H9 (cell line): Measurements from ENCODE around the gene ST7L. TPM values are rescaled to one million over a fixed set of nuclear protein-coding genes. Genes with fewer than 3 reads are reported as not detected.

Source experiments
- DNase-seq: peaks from one replicate; pipeline ENCODE4 v3.0.0-alpha.2; 2017
- H2AFZ ChIP-seq: one replicate; pipeline ENCODE4 v1.6.1; 2013; ENCODE audit warnings: mild to moderate bottlenecking, low read length, control low read depth, moderate library complexity
- H2AK5ac ChIP-seq: 2 replicates; pipeline ENCODE4 v1.6.1; 2013; ENCODE audit warnings: low read length, control low read depth, mixed read lengths; ENCODE audit not compliant: insufficient read length
- H2BK120ac ChIP-seq: one replicate; pipeline ENCODE4 v1.6.1; 2013; ENCODE audit warnings: low read depth, mild to moderate bottlenecking, low read length, control low read depth, inconsistent platforms; ENCODE audit not compliant: poor library complexity, severe bottlenecking
- H2BK12ac ChIP-seq: 2 replicates; pipeline ENCODE4 v1.6.1; 2013; ENCODE audit warnings: low read length, control low read depth, mixed read lengths, low read depth; ENCODE audit not compliant: insufficient read length
- H2BK15ac ChIP-seq: 2 replicates; pipeline ENCODE4 v1.6.1; 2013; ENCODE audit warnings: low read depth, low read length, control low read depth
- H2BK20ac ChIP-seq: one replicate; pipeline ENCODE4 v1.6.1; 2013; ENCODE audit warnings: low read depth, mild to moderate bottlenecking, low read length, control low read depth, inconsistent platforms; ENCODE audit not compliant: poor library complexity, severe bottlenecking
- H2BK5ac ChIP-seq: 2 replicates; pipeline ENCODE4 v1.6.1; 2013; ENCODE audit warnings: low read length, control low read depth, mixed read lengths; ENCODE audit not compliant: insufficient read length
- H3K14ac ChIP-seq: 2 replicates; pipeline ENCODE4 v1.6.1; 2013; ENCODE audit warnings: low read length, control low read depth; ENCODE audit not compliant: insufficient read depth
- H3K18ac ChIP-seq: 2 replicates; pipeline ENCODE4 v1.6.1; 2013; ENCODE audit warnings: low read depth, mild to moderate bottlenecking, mixed read lengths, low read length, control low read depth; ENCODE audit not compliant: insufficient read length
- H3K23ac ChIP-seq: 2 replicates; pipeline ENCODE4 v1.6.1; 2013; ENCODE audit warnings: low read length, control low read depth, mixed read lengths, low read depth; ENCODE audit not compliant: insufficient read length
- H3K23me2 ChIP-seq: 2 replicates; pipeline ENCODE4 v1.6.1; 2013; ENCODE audit warnings: low read depth, mild to moderate bottlenecking, mixed read lengths, low read length, control low read depth; ENCODE audit not compliant: insufficient read length, poor library complexity, severe bottlenecking
- H3K27ac ChIP-seq: 2 replicates; pipeline ENCODE4 v1.5.1; 2013; ENCODE audit warnings: low read length, control low read depth, mixed read lengths, low read depth; ENCODE audit not compliant: insufficient read length
- H3K27me3 ChIP-seq: 2 replicates; pipeline ENCODE4 v1.6.1; 2013; ENCODE audit warnings: low read length, control low read depth, inconsistent platforms; ENCODE audit not compliant: insufficient read depth
- H3K4ac ChIP-seq: 2 replicates; pipeline ENCODE4 v1.6.1; 2013; ENCODE audit warnings: low read depth, mild to moderate bottlenecking, control low read depth, inconsistent platforms, low read length, moderate library complexity
- H3K4me1 ChIP-seq: 2 replicates; pipeline ENCODE4 v1.6.1; 2013; ENCODE audit warnings: low read length, control low read depth, inconsistent platforms; ENCODE audit not compliant: insufficient read depth
- H3K4me2 ChIP-seq: 2 replicates; pipeline ENCODE4 v1.6.1; 2013; ENCODE audit warnings: low read length, control low read depth, mixed read lengths; ENCODE audit not compliant: insufficient read length, insufficient read depth
- H3K56ac ChIP-seq: 2 replicates; pipeline ENCODE4 v1.6.1; 2013; ENCODE audit warnings: low read depth, mild to moderate bottlenecking, mixed read lengths, low read length, control low read depth; ENCODE audit not compliant: insufficient read length
- H3K79me1 ChIP-seq: 2 replicates; pipeline ENCODE4 v1.6.1; 2013; ENCODE audit warnings: low read depth, mild to moderate bottlenecking, moderate library complexity, low read length, control low read depth, inconsistent platforms; ENCODE audit not compliant: insufficient read depth, poor library complexity, severe bottlenecking
- H3K79me2 ChIP-seq: 2 replicates; pipeline ENCODE4 v1.6.1; 2013; ENCODE audit warnings: low read length, control low read depth, inconsistent platforms; ENCODE audit not compliant: insufficient read depth
- H3K9ac ChIP-seq: 2 replicates; pipeline ENCODE4 v1.6.1; 2013; ENCODE audit warnings: low read length, control low read depth, mixed read lengths; ENCODE audit not compliant: insufficient read length; ENCODE audit errors: extremely low read depth
- H3K9me3 ChIP-seq: one replicate; pipeline ENCODE4 v1.6.1; 2013; ENCODE audit warnings: low read depth, low read length, inconsistent platforms; ENCODE audit not compliant: control insufficient read depth
- H3T11ph ChIP-seq: one replicate; pipeline ENCODE4 v1.6.1; 2013; ENCODE audit warnings: mild to moderate bottlenecking, low read length, control low read depth, inconsistent platforms
- H4K20me1 ChIP-seq: one replicate; pipeline ENCODE4 v1.6.1; 2013; ENCODE audit not compliant: control insufficient read depth, insufficient read length, insufficient read depth
- H4K5ac ChIP-seq: 2 replicates; pipeline ENCODE4 v1.6.1; 2013; ENCODE audit warnings: low read depth, mild to moderate bottlenecking, mixed read lengths, low read length, control low read depth; ENCODE audit not compliant: insufficient read length
- H4K8ac ChIP-seq: replicated peaks from 2 replicates; pipeline ENCODE4 v1.6.1; 2013; ENCODE audit warnings: low read length, control low read depth, mixed read lengths, low read depth; ENCODE audit not compliant: insufficient read length
- H4K91ac ChIP-seq: 2 replicates; pipeline ENCODE4 v1.6.1; 2013; ENCODE audit warnings: low read depth, mild to moderate bottlenecking, moderate library complexity, mixed read lengths, low read length, control low read depth; ENCODE audit not compliant: insufficient read length
- H3K27ac Mint-ChIP-seq, 3 experiments: 2 replicates in 2 of 3; 3 replicates in 1 of 3; pipeline ENCODE4 v1.8.0; 2020 to 2021; ENCODE audit warnings: mixed read lengths in 3 of 3, mild to moderate bottlenecking in 1 of 3, moderate library complexity in 1 of 3
- H3K27me3 Mint-ChIP-seq: 2 replicates; pipeline ENCODE4 v1.8.0; 2021; ENCODE audit warnings: low read depth, mild to moderate bottlenecking, moderate library complexity, mixed read lengths
- H3K36me3 Mint-ChIP-seq, 3 experiments: 2 replicates in 2 of 3; 3 replicates in 1 of 3; pipeline ENCODE4 v1.8.0; 2020 to 2021; ENCODE audit warnings: low read depth in 3 of 3, mixed read lengths in 3 of 3; ENCODE audit not compliant: insufficient read depth in 1 of 3
- H3K4me1 Mint-ChIP-seq, 2 experiments: 2 replicates each; pipeline ENCODE4 v1.8.0; 2020; ENCODE audit warnings: mixed read lengths in 2 of 2
- H3K4me3 Mint-ChIP-seq, 2 experiments: 2 replicates in 1 of 2; 3 replicates in 1 of 2; pipeline ENCODE4 v1.8.0; 2020 to 2021; ENCODE audit warnings: mild to moderate bottlenecking in 2 of 2, mixed read lengths in 2 of 2, moderate library complexity in 1 of 2
- H3K9me3 Mint-ChIP-seq, 2 experiments: 2 replicates in 1 of 2; 3 replicates in 1 of 2; pipeline ENCODE4 v1.8.0; 2020; ENCODE audit warnings: mild to moderate bottlenecking in 2 of 2, mixed read lengths in 2 of 2, moderate library complexity in 1 of 2
- CTCF ChIP-seq: fragments of 200-600 bp; sonication (generic); conservative IDR thresholded peaks from 3 replicates; pipeline ENCODE4 v1.8.0; 2021; ENCODE audit warnings: antibody characterized with exemption, mild to moderate bottlenecking
- WGBS: extraction: QIAGEN DNeasy Blood & Tissue Kit; methylation state at CpG from one replicate; pipeline ENCODE4 v1.1.7; 2013; ENCODE audit warnings: missing lambda C conversion rate, low lambda C conversion rate, mixed read lengths; ENCODE audit not compliant: insufficient read length; ENCODE audit errors: extremely low coverage; 5-methylcytosine and 5-hydroxymethylcytosine counted together
- total RNA-seq: library from RNA; stranded (reverse); gene quantifications from 2 replicates; pipeline ENCODE4 v1.2.1, GENCODE V29; 2021

Gene ST7L
- total RNA-seq, 1 experiment from 2014 or later: 16.0 TPM

- no peak overlapping the region for H3K9ac ChIP-seq
- no peaks in the 10 kb centered on the region for H3K9me3 ChIP-seq
- peaks cover 72% of the 10 kb centered on the region for H3K27me3 Mint-ChIP-seq
- H3K27ac Mint-ChIP-seq: no peak overlapping the region
- no peak overlapping the region for H2BK20ac ChIP-seq
- WGBS: no CpG with 5 or more reads among the region's 5 CpGs
- H2BK12ac ChIP-seq: no peak overlapping the region
- H3K4ac ChIP-seq: no peak overlapping the region
- no peaks in the 10 kb centered on the region for H3K9me3 Mint-ChIP-seq
- H3K4me3 Mint-ChIP-seq: no peak overlapping the region
- H3K56ac ChIP-seq: no peak overlapping the region
- H3K18ac ChIP-seq: no peak overlapping the region
- no peak overlapping the region for H2BK5ac ChIP-seq
- no peak overlapping the region for H2BK15ac ChIP-seq
- H3K4me1 Mint-ChIP-seq: no peaks in the 10 kb centered on the region
- no peak overlapping the region for H3K14ac ChIP-seq
- no peak overlapping the region for H2AK5ac ChIP-seq
- H4K5ac ChIP-seq: no peak overlapping the region
- H4K91ac ChIP-seq: no peak overlapping the region
- peaks cover 5% of the 10 kb centered on the region for H3K27me3 ChIP-seq
- no peaks in the 10 kb centered on the region for H3K79me2 ChIP-seq
- no peak overlapping the region for H2BK120ac ChIP-seq
- no peak overlapping the region for H2AFZ ChIP-seq
- no peak for DNase-seq
- H3K4me1 ChIP-seq: no peaks in the 10 kb centered on the region
- no peaks in the 10 kb centered on the region for H3K23me2 ChIP-seq
- no peak overlapping the region for H3K23ac ChIP-seq
- H4K20me1 ChIP-seq: no peaks in the 10 kb centered on the region
- H3K79me1 ChIP-seq: no peaks in the 10 kb centered on the region
- TF ChIP-seq CTCF: no peak
- H3K4me2 ChIP-seq: no peak overlapping the region
- no peak overlapping the region for H3K27ac ChIP-seq
- H3K36me3 Mint-ChIP-seq: no peaks in the 10 kb centered on the region
- no peak overlapping the region for H4K8ac ChIP-seq
- H3T11ph ChIP-seq: no peak overlapping the region
These were observed 122.7 kb downstream of the ST7L start for GRCh38 chr1:112496290-112496689.
